ENCODE results near the gene LCA5. TPM values are rescaled to one million over a fixed set of nuclear protein-coding genes. Genes with fewer than 3 reads are reported as not detected.

Gene LCA5
- total and polyA plus RNA-seq, 2 donors (not counting 1 experiment from before 2014, with no cell fraction given) = 0.12 to 0.91 TPM

DNA sequence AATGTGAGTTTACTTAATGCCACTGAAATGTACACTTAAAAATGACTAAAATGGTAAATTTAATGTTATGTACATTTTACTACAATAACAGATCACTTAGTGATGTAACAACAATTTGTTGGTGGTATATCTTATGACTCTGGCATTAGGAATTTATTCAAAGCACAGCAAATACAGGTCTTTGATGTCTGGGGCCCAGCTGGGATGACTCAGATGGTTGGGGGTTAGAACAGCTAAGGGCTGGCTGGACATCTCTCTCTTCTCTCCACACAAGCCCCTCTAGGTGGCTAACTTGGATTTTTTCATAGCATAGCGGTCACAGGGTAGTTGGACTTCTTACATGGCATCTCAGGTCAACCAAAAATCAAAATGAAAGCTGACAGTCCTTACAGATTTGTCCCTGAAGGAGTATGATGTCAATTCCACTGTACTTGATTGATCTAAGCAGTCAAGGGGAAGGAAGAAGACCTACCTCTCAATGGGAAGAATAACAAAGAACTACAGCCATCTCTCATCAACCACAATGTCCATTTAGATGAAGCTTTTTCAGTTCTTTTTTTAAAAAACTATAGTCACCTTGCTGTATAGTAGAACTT, 37.5 kb upstream of the LCA5 start:
- peaks cover 0 to 3% (median 0%) of the 10 kb centered on the region in 4 experiments for H3K27me3 ChIP-seq (replicated peaks in 1 of 4; ENCODE audit: control extremely low read depth in 1 of 4, control insufficient read depth in 3 of 4, insufficient read depth in 4 of 4, low read length in 3 of 4)
- no peak overlapping the region for H3K27ac Mint-ChIP-seq
- H3K4me2 ChIP-seq (replicated peaks; ENCODE audit: low read depth, low read length, poor library complexity, severe bottlenecking) = no peak overlapping the region
- ChIA-PET POLR2A (no interaction called here), CTCF (no interaction called here)
- peaks cover 10% of the 10 kb centered on the region for H3K27me3 Mint-ChIP-seq
- no peaks in the 10 kb centered on the region for H4K20me1 ChIP-seq (ENCODE audit: control insufficient read depth, insufficient read depth, low read length, poor library complexity, severe bottlenecking)
- no peak overlapping the region for H3K27ac ChIP-seq (ENCODE audit: low read length in 2 of 2)
- no peak overlapping the region for H3K4me3 Mint-ChIP-seq
- TF ChIP-seq, protein P1, sequence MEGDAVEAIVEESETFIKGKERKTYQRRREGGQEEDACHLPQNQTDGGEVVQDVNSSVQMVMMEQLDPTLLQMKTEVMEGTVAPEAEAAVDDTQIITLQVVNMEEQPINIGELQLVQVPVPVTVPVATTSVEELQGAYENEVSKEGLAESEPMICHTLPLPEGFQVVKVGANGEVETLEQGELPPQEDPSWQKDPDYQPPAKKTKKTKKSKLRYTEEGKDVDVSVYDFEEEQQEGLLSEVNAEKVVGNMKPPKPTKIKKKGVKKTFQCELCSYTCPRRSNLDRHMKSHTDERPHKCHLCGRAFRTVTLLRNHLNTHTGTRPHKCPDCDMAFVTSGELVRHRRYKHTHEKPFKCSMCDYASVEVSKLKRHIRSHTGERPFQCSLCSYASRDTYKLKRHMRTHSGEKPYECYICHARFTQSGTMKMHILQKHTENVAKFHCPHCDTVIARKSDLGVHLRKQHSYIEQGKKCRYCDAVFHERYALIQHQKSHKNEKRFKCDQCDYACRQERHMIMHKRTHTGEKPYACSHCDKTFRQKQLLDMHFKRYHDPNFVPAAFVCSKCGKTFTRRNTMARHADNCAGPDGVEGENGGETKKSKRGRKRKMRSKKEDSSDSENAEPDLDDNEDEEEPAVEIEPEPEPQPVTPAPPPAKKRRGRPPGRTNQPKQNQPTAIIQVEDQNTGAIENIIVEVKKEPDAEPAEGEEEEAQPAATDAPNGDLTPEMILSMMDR (IDR thresholded peaks at IDR 0.05) = no peak
- no peak for TF ChIP-seq EZH2 (IDR thresholded peaks at IDR 0.05; ENCODE audit: borderline replicate concordance, insufficient read depth, low read depth, low read length, poor library complexity, severe bottlenecking)
- no peak overlapping the region for H3K9ac ChIP-seq (ENCODE audit: low read length)
- no peak overlapping the region for H3K4me3 ChIP-seq (ENCODE audit: control extremely low read depth in 1 of 5, extremely low read depth in 1 of 5, insufficient read depth in 1 of 5, low read depth in 2 of 5, low read length in 4 of 5)
- H3K9me3 Mint-ChIP-seq (ENCODE audit: insufficient read depth) = no peaks in the 10 kb centered on the region
- no peak for ATAC-seq (ENCODE audit: low read depth)
- peaks cover 7% of the 10 kb centered on the region for H3K4me1 Mint-ChIP-seq
- H3K79me2 ChIP-seq (ENCODE audit: control insufficient read depth, insufficient read depth, low read length) = no peaks in the 10 kb centered on the region
- H3K36me3 ChIP-seq (replicated peaks in 1 of 2; ENCODE audit: control extremely low read depth in 1 of 2, control insufficient read depth in 1 of 2, extremely low read depth in 1 of 2, insufficient read depth in 2 of 2, low read length in 1 of 2) = no peaks in the 10 kb centered on the region
- no peak overlapping the region for H2AFZ ChIP-seq (ENCODE audit: insufficient read depth, low read depth, low read length, poor library complexity, severe bottlenecking)
- WGBS (ENCODE audit: insufficient coverage) = no CpG with 5 or more reads among the region's 1 CpG
- H3K4me1 ChIP-seq (ENCODE audit: control insufficient read depth in 2 of 2, insufficient read depth in 2 of 2, low read length in 2 of 2) = no peaks in the 10 kb centered on the region
- intact Hi-C loops (cut with micrococcal nuclease) = no loop called here
- DNase-seq = no peak
- H3K9me3 ChIP-seq (ENCODE audit: control extremely low read depth in 1 of 3, control insufficient read depth in 2 of 3, insufficient read depth in 1 of 3, low read length in 2 of 3) = no peaks in the 10 kb centered on the region

DNA sequence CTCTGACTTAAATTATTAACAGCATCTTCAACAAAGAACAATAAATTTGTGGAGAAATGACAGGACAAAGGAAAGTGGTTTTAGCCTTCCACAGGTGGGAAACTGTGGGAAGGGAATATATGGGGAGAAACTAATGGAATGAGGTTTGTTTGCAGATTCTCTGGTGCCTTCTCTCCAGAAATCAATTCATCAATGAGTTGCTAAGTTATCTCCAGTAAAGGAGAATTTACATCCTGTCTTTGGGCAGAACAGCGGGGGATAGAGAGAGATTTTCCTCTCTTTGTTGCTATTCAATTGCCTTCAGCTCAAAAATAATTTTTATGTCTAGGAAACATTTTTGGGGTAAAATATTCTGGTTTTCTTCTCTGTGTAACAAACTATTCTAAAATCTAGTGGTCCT, 36.9 kb upstream of the LCA5 start:
- POLR2A ChIA-PET = no interaction called here

More for the DNA sequence above, 36.9 kb upstream of the LCA5 start:
- Histone ChIP-seq H3K9ac (ENCODE audit: low read length) (no peak overlapping the region), H3K4me1 (ENCODE audit: control insufficient read depth in 2 of 2, insufficient read depth in 2 of 2, low read length in 2 of 2) (no peaks in the 10 kb centered on the region), H3K27ac (ENCODE audit: low read length in 2 of 2) (no peak overlapping the region), H2AFZ (ENCODE audit: insufficient read depth, low read depth, low read length, poor library complexity, severe bottlenecking) (no peak overlapping the region), H3K4me2 (replicated peaks; ENCODE audit: low read depth, low read length, poor library complexity, severe bottlenecking) (no peak overlapping the region), H3K4me3 (ENCODE audit: control extremely low read depth in 1 of 5, extremely low read depth in 1 of 5, insufficient read depth in 1 of 5, low read depth in 2 of 5, low read length in 4 of 5) (no peak overlapping the region), H3K36me3 (replicated peaks in 1 of 2; ENCODE audit: control extremely low read depth in 1 of 2, control insufficient read depth in 1 of 2, extremely low read depth in 1 of 2, insufficient read depth in 2 of 2, low read length in 1 of 2) (no peaks in the 10 kb centered on the region), H3K79me2 (ENCODE audit: control insufficient read depth, insufficient read depth, low read length) (no peaks in the 10 kb centered on the region), H4K20me1 (ENCODE audit: control insufficient read depth, insufficient read depth, low read length, poor library complexity, severe bottlenecking) (no peaks in the 10 kb centered on the region), H3K9me3 (ENCODE audit: control extremely low read depth in 1 of 3, control insufficient read depth in 2 of 3, insufficient read depth in 1 of 3, low read length in 2 of 3) (no peaks in the 10 kb centered on the region), H3K27me3 (replicated peaks in 1 of 4; ENCODE audit: control extremely low read depth in 1 of 4, control insufficient read depth in 3 of 4, insufficient read depth in 4 of 4, low read length in 3 of 4) (peaks cover 0 to 3% (median 0%) of the 10 kb centered on the region in 4 experiments)
- ATAC-seq (ENCODE audit: low read depth) (no peak), DNase-seq (no peak)
- CTCF ChIA-PET = no interaction called here
- no peak overlapping the region for H3K4me3 Mint-ChIP-seq
- WGBS (ENCODE audit: insufficient coverage) = no CpG with 5 or more reads among the region's 1 CpG
- H3K27me3 Mint-ChIP-seq = peaks cover 10% of the 10 kb centered on the region
- intact Hi-C loops (cut with micrococcal nuclease) = no loop called here
- TF ChIP-seq, protein P1 (IDR thresholded peaks at IDR 0.05) = no peak
- TF ChIP-seq EZH2 (IDR thresholded peaks at IDR 0.05; ENCODE audit: borderline replicate concordance, insufficient read depth, low read depth, low read length, poor library complexity, severe bottlenecking) = no peak
- H3K27ac Mint-ChIP-seq = no peak overlapping the region
- H3K4me1 Mint-ChIP-seq = peaks cover 7% of the 10 kb centered on the region
- no peaks in the 10 kb centered on the region for H3K9me3 Mint-ChIP-seq (ENCODE audit: insufficient read depth)

All from B cell (primary cell).